GM21576 (cell line): Measurements from ENCODE around the gene SYNE3.
A peak's percentile ranks its signal among the peaks of the same experiment; 100 is the strongest.

Experiments used
- ATAC-seq: cut with Tn5 transposase; IDR thresholded peaks from one replicate; pipeline ENCODE4 v1.9.1; 2021; ENCODE audit warnings: mild to moderate bottlenecking, moderate library complexity; ENCODE audit not compliant: unreplicated experiment

The SYNE3 gene

DNA sequence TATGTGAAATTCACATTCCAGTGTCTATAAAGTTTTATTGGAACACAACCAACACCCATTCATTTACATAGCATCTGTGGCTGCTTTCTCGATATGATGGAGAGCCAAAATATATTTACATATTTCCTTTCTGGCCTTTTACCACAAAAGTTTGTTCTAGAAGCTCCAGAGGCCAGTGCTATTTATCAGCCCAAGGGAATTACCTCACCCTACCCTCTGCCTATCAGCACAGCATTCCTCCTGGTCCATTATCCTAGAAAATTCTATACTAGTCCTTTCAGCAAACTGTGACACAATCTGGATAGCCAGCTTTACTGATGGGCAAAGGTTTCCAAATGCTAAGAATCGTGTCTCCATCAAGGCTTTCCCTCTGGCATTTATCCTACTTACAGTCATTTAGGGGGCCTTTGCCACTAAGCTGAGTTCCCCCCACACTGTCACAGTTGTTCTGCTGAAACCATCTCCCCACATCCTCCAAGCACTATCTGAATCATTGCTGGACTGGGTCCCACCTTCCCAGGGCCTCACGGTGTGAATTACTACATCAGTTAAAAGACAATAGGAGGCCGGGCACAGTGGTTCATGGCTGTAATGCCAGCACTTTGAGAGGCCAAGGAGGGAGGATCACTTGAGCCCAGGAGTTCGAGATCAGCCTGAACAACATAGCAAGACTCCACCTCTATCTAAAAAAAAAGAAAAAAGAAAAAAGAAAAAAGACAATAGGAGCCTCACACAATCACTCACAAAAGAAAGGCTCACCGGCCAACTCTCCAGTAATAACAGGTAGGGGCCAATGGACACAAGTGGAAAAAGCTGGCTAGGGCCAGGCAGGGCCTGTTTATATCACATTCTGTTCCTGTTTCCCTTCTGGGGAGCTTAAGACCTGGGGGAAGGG is 12.1 kb downstream of the SYNE3 start:
- no peak for ATAC-seq

DNA sequence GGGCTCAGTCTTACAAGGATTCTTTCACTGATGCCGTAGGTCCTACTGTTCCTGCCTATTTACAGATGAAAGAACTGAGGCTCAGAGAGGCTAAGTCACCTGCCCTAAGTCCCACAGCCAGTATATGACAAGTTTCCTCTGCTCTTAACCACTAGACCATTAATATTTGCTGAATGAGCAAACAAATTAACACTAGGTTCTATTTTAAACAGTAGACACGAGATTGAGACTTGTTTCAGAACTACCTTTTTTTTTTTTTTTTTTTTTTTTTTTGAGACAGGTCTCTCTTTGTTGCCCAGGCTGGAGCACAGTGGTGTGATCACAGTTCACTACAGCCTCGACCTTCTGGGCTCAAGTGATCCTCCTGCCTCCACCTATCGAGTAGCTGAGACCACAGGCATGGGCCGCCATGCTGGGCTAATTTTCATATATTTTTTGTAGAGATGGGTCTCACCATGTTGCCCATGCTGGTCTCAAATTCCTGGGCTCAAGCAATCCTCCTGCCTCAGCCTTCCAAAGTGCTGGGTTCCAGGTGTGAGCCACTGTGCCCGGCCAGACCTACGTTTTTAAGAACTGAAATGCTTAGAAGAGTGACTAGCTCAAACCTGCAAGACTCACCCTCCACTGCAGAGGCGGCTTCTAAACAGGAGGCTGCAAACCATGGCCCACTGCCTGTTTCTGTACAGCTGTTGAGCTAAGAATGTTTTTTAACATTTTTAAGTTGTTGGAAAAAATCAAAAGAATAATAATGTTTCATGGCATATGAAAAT is 12.9 kb downstream of the SYNE3 start:
- peak; percentile 53 for ATAC-seq

DNA sequence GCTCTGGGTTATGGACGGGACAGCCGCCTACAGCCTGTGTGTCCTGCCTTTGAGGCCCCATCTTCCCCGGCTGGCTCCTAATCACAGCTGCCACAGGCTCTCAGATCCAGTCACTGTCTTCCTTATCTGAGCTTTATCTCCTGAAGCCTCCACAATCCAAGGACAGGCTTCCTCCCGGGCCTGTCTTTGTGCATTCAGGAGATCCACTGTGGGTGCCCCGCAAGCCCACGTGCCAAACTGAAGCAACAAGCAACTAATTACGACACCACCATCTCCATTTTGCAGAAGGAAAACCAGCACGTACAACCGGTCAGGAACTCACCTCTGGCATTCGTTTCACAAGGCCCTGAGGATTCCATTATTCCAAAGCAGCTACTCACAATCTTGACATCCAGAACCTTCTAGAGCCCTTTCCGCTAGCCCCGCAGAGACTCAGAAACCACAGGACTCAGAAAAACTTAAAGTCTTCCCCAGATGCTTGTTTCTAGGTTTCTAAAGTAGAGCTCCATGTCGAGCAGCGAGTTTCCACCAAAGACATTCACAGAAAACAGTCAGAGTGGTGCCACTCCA is 14.0 kb downstream of the SYNE3 start:
- ATAC-seq, result no peak

DNA sequence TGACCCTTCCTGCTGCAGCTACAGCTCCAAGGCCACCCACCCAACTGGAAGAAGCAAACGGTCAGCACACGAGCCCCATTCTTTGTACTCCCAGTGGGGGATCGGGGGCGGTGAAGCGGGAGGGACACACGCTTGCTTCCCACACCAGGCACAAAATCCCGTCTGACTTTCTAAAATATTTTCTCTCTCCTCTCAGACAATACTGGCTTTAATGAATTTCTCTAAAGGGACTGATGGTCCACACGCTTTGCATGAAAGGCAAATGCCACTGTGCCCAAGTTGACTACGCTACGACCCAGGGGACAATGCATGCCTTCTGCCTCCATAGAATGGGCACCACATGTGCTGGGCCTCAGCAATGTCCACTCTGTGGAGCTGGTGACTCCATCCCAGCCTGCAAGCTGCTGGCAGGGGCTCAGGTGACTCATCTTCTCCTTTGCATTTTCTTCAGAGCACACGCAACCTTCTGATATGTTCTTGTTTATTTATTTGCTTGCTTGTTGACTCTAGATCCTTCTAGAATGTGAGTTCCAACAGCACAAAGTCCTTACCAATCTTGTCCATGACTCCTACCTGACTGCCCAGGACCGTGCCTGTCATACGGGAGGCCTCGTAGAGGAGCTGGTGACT is 15.6 kb downstream of the SYNE3 start:
- no peak for ATAC-seq

DNA sequence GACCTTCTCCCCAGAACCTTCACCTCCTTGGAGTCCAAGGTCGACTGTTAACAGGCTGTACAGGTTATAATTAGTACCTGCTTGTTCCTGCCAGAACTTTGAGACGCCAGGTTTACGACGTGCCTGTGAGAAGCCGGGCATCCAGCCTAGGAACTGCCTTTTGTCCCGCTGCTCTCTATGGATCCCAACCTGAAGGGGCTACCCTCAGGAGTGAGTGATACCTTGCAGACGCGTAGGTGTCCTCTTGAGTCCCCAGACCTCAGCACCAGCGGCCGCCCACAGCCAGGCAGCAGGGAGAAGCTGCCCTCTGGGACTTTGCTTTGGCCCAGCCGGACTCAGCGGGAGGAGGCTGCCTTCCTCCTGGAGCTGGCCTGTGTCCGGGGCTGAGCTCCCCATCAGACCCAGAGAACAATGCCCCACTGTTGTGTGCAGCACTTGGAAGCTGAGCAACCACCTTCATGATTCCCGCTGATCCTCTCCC is 16.2 kb downstream of the SYNE3 start:
- ATAC-seq, result no peak

DNA sequence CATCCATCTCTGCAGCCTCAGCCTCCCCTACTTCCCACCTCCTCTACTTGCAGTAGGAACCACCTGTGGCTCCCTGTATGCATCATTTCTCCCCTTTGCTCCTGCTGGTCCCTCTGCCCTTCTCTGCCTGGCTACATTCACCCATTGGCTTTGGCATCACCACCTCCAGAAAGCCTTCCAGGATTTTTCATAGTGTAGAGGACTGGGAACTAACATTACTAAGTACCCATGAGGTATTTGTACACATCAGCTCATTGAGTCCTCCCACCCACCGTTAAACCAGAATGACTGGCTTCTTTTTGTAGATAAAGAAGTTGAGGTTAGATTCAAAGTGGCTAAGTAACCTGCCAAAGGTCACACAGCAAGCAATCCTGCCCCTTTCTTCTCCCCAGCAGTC is 17.1 kb downstream of the SYNE3 start:
- ATAC-seq, result no peak

DNA sequence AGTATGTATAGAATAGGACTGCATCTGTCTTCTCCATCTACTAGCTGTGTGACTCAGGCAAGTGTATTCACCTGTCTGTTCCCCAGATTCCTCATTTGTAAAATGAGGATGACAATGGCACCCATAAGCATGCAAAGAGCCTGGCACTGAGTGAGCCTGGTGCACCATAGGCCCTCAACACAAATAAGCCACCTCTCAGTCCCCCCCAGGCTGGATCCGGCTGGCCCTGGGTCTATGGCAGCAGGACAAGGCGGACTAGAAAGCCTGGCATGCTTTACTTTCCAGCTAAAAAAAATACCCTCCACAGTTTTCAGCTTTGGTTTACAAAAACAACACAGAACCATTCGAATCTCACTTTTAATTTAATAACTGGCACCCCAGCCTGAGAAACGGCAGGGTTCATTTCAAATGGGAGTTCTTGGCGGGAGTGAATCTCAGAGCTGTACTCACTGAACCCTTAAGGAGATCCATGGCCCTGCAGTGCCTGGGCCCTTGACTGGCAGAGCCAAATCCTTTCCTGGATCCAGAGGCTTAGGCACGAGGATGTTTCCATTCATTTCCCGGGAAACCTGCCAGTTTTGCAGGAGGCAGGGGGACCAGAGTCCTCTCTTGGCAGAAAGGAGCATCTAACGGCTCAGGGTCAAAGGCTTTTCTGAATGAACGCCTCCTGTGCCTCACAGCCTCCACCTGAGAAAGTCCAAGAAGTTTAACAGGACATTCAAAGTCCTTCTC is 17.7 kb downstream of the SYNE3 start:
- no peak for ATAC-seq

DNA sequence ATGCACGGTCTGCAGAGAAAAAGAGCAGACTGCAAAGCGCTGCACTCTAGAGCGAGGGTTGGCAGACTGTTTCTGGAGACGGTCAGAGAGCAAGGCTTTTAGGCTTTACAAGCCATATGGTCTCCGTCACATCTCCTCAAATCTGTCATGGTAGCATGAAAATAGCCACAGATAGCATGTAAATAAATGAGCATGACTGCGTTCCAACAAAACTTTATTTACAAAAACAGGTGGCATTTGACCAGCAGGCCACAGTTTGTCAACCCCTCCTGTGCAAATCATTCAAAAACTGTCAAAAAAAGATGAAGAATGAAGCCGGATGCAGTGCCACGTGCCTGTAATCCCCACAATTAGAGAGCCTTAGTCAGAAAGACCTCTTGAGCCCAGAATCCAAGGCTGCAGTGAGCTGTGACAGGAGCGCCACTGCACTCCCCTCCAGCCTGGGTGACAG is 18.9 kb downstream of the SYNE3 start:
- ATAC-seq, result no peak

DNA sequence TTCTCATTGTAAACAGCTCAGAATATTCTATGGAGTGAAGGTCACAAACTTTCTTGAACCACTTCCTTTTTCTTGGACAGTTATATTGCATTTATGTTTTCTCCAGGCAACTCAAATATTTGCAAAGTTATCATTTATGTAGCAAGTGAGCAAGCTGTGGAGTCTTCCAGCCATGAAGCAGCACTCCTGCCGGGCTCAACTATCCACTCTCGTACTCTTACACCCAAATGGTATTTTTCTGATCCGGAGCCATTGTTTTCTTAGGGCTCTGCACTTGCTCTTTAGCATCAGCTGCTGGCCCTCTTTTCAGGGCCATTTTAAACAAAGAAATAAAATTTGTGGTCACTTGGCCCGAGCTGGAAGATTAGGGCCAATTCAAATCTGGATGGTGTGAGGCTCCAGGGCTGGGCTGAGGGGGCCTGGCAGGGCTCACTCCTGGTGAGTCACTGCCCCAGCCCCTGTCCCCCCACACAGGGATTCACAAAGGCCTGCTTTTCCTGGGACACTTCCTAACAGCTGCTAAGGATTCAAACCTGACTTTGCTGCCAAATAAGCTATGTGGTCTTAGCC is 19.7 kb downstream of the SYNE3 start:
- ATAC-seq, result no peak

DNA sequence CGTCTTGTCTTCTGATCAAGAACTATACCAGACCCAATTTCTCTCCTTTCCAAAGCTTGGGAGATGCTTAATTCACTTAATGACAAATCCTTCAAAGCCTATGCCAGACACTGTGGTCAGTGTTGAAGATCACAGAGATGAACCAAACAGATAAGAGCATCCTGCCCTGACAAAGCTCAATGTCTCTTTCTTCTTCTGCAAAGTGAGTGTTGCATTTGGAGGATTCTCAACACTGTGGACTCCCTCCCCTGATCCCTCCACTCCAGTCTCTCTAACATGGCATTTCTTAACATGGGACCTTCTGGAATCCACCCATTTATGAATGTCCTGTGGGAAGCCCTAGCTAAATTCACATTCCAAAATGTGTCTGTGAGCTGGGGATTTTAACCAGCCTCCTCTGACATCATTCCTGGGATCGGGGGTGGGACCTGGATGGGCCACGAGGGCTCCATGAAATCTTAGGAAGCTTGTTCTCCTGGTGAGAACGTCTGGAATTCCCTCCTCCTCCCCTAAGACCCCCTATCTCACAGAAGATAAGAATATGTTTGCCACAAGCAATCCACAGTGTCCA is 20.3 kb downstream of the SYNE3 start:
- ATAC-seq, result peak; percentile 14

DNA sequence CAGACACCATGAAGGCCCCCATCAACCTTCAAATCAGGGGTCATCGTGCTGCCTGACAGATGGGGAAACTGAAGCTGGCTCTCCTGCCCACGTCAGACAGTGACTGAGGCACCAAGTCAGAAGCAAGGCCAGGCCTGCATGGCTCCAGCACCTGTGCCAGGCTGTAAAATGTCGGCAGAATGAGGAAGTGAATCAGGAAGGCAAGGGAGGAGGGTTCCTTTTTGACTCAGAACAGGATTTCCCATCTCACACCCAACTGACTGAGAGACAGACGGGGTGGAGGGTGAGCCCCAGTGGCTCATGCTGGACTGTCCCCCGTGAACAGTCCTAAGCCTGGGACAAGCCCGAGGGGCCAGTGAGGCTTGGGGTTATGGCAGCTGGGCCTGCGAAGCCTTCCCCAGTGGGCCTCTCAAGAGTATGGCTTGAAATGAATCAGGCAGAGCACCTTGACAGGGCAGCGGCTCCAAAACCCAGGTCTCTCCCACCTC is 20.9 kb downstream of the SYNE3 start:
- ATAC-seq, result peak; percentile 86

DNA sequence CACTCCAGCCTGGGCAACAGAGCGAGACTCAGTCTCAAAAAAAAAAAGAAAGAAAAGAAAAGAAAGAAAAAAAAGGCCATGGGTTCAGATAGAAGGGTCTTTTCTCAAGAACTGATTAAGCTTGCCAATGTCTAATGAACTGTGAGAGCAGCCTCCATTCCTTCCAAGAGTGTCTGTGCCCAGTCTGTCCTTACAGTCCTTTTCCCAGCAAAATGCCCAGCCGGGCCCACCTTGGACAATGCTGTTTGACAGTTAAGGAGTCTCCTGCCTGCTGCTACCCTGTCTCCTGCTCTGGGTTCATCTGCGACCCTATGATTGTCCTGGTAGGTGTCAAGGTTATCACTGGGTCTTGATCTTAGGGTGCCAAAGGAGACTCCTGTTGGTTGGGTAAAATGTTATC is 21.4 kb downstream of the SYNE3 start:
- ATAC-seq, result no peak

DNA sequence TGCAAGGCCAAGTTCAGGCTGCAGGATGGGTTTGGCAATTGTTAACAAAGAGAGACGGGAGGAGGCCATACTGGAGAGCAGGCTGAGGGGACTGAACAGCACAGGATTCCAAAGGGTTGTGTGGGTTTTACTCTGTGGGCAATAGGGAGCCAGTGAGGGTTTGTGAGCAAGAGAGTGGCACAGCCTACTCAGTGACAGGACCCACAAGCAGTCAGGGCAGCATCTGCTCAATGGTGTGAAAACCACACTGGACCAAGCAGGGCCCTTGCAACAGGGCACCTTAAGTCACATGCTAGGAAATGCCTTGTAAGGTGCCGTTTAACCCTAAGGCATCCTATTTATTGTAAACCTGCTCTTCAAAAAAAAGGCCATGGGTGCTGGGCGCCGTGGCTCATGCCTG is 22.0 kb downstream of the SYNE3 start:
- ATAC-seq, result no peak

DNA sequence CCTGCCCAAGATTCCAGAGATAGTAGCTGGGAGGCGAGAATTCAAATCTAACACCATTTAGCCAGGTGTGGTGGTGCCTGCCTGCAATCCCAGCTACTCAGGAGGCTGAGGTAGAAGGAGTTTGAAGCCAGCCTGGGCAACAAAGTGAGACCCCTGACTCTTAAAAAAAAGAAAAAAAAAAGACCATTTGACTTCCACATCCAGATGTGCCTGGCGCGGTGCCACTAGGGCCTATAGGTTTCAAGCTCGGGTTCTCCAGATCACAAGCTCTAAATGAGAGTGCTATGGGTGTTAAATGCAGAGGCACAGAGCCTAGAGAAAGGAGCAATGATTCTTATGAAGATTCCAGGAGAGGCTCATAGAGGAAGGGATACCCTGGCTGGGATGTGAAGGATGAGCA is 22.5 kb downstream of the SYNE3 start:
- no peak for ATAC-seq

DNA sequence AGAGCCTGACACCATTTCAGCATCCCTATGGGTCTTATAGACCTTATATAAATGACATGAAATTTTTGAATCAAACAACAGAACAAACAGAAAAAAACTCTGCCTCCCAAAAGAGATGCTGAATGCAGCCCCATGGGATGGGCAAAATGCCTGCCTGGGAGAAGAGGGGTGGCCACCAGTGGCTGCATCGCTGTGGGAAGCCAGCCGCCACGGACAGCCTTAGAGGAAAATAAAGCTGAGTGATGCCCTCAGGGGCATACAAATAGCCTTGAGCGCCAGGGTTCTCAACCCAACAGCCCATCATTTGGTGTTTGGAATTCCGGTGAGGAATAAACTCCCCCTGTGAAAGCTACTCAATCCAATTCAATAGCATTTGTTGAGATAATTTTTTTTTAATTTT is 22.9 kb downstream of the SYNE3 start:
- no peak for ATAC-seq

DNA sequence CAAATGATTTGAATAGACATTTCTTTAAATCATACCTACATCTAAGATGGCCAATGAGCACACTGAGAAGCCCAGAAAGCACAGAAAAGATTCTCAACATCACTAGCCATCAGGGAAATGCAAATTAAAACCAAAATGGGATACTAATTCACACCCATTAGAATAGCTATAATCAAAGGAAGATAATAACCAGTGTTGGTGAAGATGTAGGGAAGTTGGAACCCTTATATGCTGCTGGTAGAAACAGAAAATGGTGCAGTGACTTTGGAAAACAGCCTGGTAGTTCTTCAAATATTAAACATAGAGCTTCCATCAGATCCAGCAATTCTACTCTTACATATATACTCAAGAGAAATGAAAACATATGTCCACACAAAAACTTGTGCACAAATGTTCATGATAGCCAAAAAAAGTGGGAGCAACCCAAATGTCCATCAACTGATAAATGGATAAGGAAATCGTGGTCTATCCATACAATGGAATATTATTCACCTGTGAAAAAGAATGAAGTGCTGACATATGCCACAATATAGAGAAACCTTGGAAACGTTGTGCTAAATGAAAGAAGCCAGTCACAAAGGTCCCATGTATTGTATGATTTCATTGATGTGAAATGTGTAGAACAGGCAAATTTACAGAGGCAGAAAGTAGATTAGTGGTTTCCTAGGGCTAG is 24.4 kb downstream of the SYNE3 start:
- no peak for ATAC-seq

DNA sequence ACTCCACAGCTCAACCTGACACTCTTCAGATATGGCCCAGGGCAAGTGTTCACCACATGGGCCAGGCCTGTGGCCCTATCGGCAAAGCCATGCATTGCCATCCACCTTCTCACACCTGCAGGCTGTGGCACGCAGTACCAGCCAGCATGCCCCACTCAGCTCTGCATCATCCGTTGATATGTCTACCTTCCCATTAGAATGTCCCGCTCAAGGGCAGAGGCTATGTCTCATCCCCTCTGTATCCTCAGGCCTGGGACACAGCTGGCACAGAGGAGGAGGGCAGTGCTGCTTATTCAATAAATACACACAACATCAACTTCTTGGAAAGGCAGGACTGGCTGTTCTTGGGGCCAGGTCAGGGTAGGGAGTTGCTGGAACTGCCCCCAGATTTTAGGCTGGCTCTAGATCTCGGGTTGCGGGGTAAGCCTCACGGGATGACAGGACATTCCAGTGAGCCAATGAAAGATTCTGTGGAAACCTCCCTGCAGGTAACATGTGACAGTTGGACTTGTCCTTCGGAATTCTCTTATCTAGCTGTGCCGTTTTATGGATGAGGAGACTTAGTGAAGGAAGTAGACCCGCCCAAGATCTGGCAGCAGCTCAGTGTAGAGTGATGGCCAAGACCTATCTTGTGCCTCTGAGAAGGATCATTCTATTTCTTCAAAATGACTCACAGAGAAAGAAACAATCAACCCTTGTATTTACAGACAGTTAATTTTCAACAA is 25.6 kb downstream of the SYNE3 start:
- ATAC-seq, result no peak

DNA sequence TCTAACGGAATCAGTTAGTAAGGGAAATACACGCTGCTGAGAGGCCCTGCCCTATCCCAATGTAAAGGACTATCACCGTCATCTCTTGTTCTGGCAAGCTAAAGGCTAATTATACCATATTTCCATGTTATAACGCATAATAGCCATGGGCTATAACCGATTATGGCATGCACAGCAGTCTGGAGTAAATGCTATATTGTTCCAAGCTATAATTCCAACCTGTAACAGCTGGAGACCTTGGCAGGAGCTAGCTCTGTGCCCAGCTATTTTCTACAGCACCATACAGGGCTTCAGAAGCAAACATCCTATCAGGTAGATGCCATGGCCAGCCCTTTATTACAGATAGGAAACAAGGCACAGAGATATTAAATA is 26.3 kb downstream of the SYNE3 start:
- ATAC-seq, result no peak
